ENCODE measurements around the gene UBE2G2. TPM values are rescaled to one million over a fixed set of nuclear protein-coding genes. Genes with fewer than 3 reads are reported as not detected.

The UBE2G2 gene
- total RNA-seq, 1 experiment from 2014 or later: 159 TPM

- no peaks in the 10 kb centered on the region for H4K20me1 ChIP-seq (ENCODE audit: low read length)
- no peaks in the 10 kb centered on the region for H3K9me3 ChIP-seq (ENCODE audit: low read length)
- peaks cover 3% of the 10 kb centered on the region; the same call in 1 of the 2 replicates for H3K79me2 ChIP-seq (ENCODE audit: low read length)
- H3K27me3 ChIP-seq (ENCODE audit: low read length): no peaks in the 10 kb centered on the region
- H2AFZ ChIP-seq (ENCODE audit: low read length): no peak overlapping the region
- H3K4me3 ChIP-seq (ENCODE audit: low read length): no peak overlapping the region
- no peaks in the 10 kb centered on the region for H3K9me2 ChIP-seq (replicated peaks; ENCODE audit: low read length)
- DNase-seq: no peak
- no peak; the same call in 1 of the 2 replicates for ATAC-seq
- H3K4me2 ChIP-seq (ENCODE audit: low read length): no peak overlapping the region
- H3K4me1 ChIP-seq (ENCODE audit: insufficient read depth, low read length): peaks cover 11% of the 10 kb centered on the region
- H3K9ac ChIP-seq (ENCODE audit: low read length): no peak overlapping the region
- POLR2A ChIA-PET (ENCODE audit: unreplicated experiment): interaction anchor here (0.7 kb wide), 1 partner anchor 136 kb away, joined by 3 read pairs; the partner anchor contains the start of gene TSPEAR
- BruUV-seq (replicated peaks): no TSS peak
- intact Hi-C loops (cut with micrococcal nuclease): loop anchor here (2.0 kb wide), 1 partner anchor 47 kb away; the partner anchor contains the start of gene UBE2G2
- H3F3A ChIP-seq (ENCODE audit: low read length, unreplicated experiment): no peaks in the 10 kb centered on the region
- no peak for TF ChIP-seq EZH2 (IDR thresholded peaks at IDR 0.05; ENCODE audit: low read length, unreplicated experiment)
- peaks cover 27% of the 10 kb centered on the region for H3K36me3 ChIP-seq (ENCODE audit: low read depth, low read length)
- H3K27ac ChIP-seq (ENCODE audit: low read length): no peak overlapping the region
- CTCF ChIA-PET: no interaction called here
Observed at GRCh38 chr21:44847261-44848056, 45.8 kb upstream of the UBE2G2 start.

GRCh38 chr21:44846485-44847260 is 45.1 kb upstream of the UBE2G2 start:
- H3F3A ChIP-seq (ENCODE audit: low read length, unreplicated experiment): no peaks in the 10 kb centered on the region
- H4K20me1 ChIP-seq (ENCODE audit: low read length): no peaks in the 10 kb centered on the region
- ChIA-PET POLR2A (ENCODE audit: unreplicated experiment) (no interaction called here), CTCF (interaction anchor here (0.6 to 0.8 kb wide), 2 partner anchors 27 to 86 kb away, joined by 4 to 12 read pairs; partner anchors contain the start of gene PTTG1IP)
- peaks cover 11% of the 10 kb centered on the region for H3K4me1 ChIP-seq (ENCODE audit: insufficient read depth, low read length)
- intact Hi-C loops (cut with micrococcal nuclease): loop anchor here (2.0 kb wide), 1 partner anchor 46 kb away; the partner anchor contains the start of gene UBE2G2
- peak overlapping the region; percentile 66 for H3K4me2 ChIP-seq (ENCODE audit: low read length)
- H3K36me3 ChIP-seq (ENCODE audit: low read depth, low read length): peaks cover 23% of the 10 kb centered on the region
- TF ChIP-seq CTCF (conservative IDR thresholded peaks at IDR 0.05; ENCODE audit: low read depth, low read length) (no peak), EZH2phosphoT487 (IDR thresholded peaks at IDR 0.05; ENCODE audit: borderline replicate concordance, low read length) (no peak), EZH2 (IDR thresholded peaks at IDR 0.05; ENCODE audit: low read length, unreplicated experiment) (no peak)
- H3K9me3 ChIP-seq (ENCODE audit: low read length): no peaks in the 10 kb centered on the region
- ATAC-seq (peak; percentile 45), DNase-seq (peak; percentile 51)
- H3K9me2 ChIP-seq (replicated peaks; ENCODE audit: low read length): no peaks in the 10 kb centered on the region
- H3K27me3 ChIP-seq (ENCODE audit: low read length): no peaks in the 10 kb centered on the region
- H2AFZ ChIP-seq (ENCODE audit: low read length): peak overlapping the region; percentile 37
- peak overlapping the region; percentile 7; the same call in 1 of the 2 replicates for H3K27ac ChIP-seq (ENCODE audit: low read length)
- H3K9ac ChIP-seq (ENCODE audit: low read length): 0 out of 2 replicates have a peak overlapping the region, but pooled peaks have one; percentile 0
- peak overlapping the region; percentile 36; the same call in 1 of the 2 replicates for H3K4me3 ChIP-seq (ENCODE audit: low read length)
- H3K79me2 ChIP-seq (ENCODE audit: low read length): no peaks in the 10 kb centered on the region
- no TSS peak for BruUV-seq (replicated peaks)

GRCh38 chr21:44846224-44846484 is 44.5 kb upstream of the UBE2G2 start:
- no peak for DNase-seq
- Histone ChIP-seq H2AFZ (ENCODE audit: low read length) (peak overlapping the region; percentile 37), H3F3A (ENCODE audit: low read length, unreplicated experiment) (no peaks in the 10 kb centered on the region), H3K9me2 (replicated peaks; ENCODE audit: low read length) (no peaks in the 10 kb centered on the region), H4K20me1 (ENCODE audit: low read length) (no peaks in the 10 kb centered on the region), H3K27ac (ENCODE audit: low read length) (peak overlapping the region; percentile 7; the same call in 1 of the 2 replicates), H3K4me2 (ENCODE audit: low read length) (peak overlapping the region; percentile 66), H3K4me3 (ENCODE audit: low read length) (peak overlapping the region; percentile 36), H3K9me3 (ENCODE audit: low read length) (no peaks in the 10 kb centered on the region), H3K27me3 (ENCODE audit: low read length) (no peaks in the 10 kb centered on the region), H3K79me2 (ENCODE audit: low read length) (no peaks in the 10 kb centered on the region), H3K4me1 (ENCODE audit: insufficient read depth, low read length) (peaks cover 11% of the 10 kb centered on the region), H3K36me3 (ENCODE audit: low read depth, low read length) (peaks cover 19% of the 10 kb centered on the region), H3K9ac (ENCODE audit: low read length) (0 out of 2 replicates have a peak overlapping the region, but pooled peaks have one; percentile 0)
- no peak for ATAC-seq
- POLR2A ChIA-PET (ENCODE audit: unreplicated experiment): no interaction called here
- intact Hi-C loops (cut with micrococcal nuclease): loop anchor here (2.0 kb wide), 1 partner anchor 45 kb away; the partner anchor contains the start of gene UBE2G2
- TSS peak; percentile 37 for BruUV-seq (replicated peaks)
- CTCF ChIA-PET: interaction anchor here (0.6 to 0.8 kb wide), 2 partner anchors 27 to 86 kb away, joined by 4 to 12 read pairs; partner anchors contain the start of gene PTTG1IP
- TF ChIP-seq CTCF (conservative IDR thresholded peaks at IDR 0.05; ENCODE audit: low read depth, low read length) (peak; percentile 28; the same call in 1 of the 2 replicates), EZH2 (IDR thresholded peaks at IDR 0.05; ENCODE audit: low read length, unreplicated experiment) (no peak)
